Spleen (tissue), 11 donors: ENCODE data around the gene EPHA7. TPM values are rescaled to one million over a fixed set of nuclear protein-coding genes. Genes with fewer than 3 reads are reported as not detected.

Experiments used
- DNase-seq: peaks from one replicate; pipeline ENCODE4 v3.0.0-alpha.2; 2020
- H3K27ac ChIP-seq, 8 donors: fragments of 200-600 bp; sonication (generic) in 7 of 8; 1 replicate in 4 of 8; 2 replicates in 4 of 8; pipeline versions ENCODE4 v1.5.0 to v1.8.0; 2016 to 2021; ENCODE audit warnings: inconsistent platforms in 4 of 8, mild to moderate bottlenecking in 4 of 8, moderate library complexity in 1 of 8
- H3K27me3 ChIP-seq, 7 donors: fragments of 200-600 bp; sonication (generic) in 6 of 7; replicated peaks in 1 of 7; 1 replicate in 4 of 7; 2 replicates in 3 of 7; pipeline versions ENCODE4 v1.5.0 to v1.8.0; 2016 to 2021; ENCODE audit warnings: inconsistent platforms in 3 of 7, mild to moderate bottlenecking in 1 of 7
- H3K36me3 ChIP-seq, 6 donors: fragments of 200-600 bp; sonication (generic) in 5 of 6; 1 replicate in 4 of 6; 2 replicates in 2 of 6; pipeline versions ENCODE4 v1.5.0 to v1.8.0; 2016 to 2021; ENCODE audit warnings: inconsistent platforms in 2 of 6
- H3K4me1 ChIP-seq, 6 donors: fragments of 200-600 bp; sonication (generic) in 5 of 6; 1 replicate in 3 of 6; 2 replicates in 3 of 6; pipeline versions ENCODE4 v1.5.0 to v1.8.0; 2016 to 2021; ENCODE audit warnings: inconsistent platforms in 3 of 6
- H3K4me3 ChIP-seq, 8 donors: fragments of 200-600 bp; sonication (generic) in 7 of 8; 1 replicate in 4 of 8; 2 replicates in 4 of 8; pipeline versions ENCODE4 v1.5.0 to v1.8.0; 2016 to 2021; ENCODE audit warnings: inconsistent platforms in 4 of 8, mild to moderate bottlenecking in 4 of 8, moderate library complexity in 2 of 8
- H3K9me3 ChIP-seq, 8 donors: fragments of 200-600 bp; sonication (generic) in 7 of 8; 1 replicate in 4 of 8; 2 replicates in 4 of 8; pipeline versions ENCODE4 v1.5.0 to v1.8.0; 2016 to 2021; ENCODE audit warnings: inconsistent platforms in 4 of 8
- CTCF ChIP-seq, 11 experiments: fragments of 200-600 bp in 7 of 11; fragments of 450-650 bp in 4 of 11; sonication (generic) in 4 of 11; IDR thresholded peaks in 8 of 11; conservative IDR thresholded peaks in 3 of 11; 1 replicate in 7 of 11; 2 replicates in 4 of 11; pipeline versions ENCODE4 v1.4.0 to v1.8.0; 2016 to 2021; ENCODE audit warnings: antibody characterized with exemption in 11 of 11, inconsistent platforms in 4 of 11, mild to moderate bottlenecking in 1 of 11
- POLR2A ChIP-seq, 3 donors: fragments of 450-650 bp; IDR thresholded peaks; one replicate each; pipeline ENCODE4 v1.5.1; 2017; ENCODE audit warnings: antibody characterized with exemption in 3 of 3, mild to moderate bottlenecking in 1 of 3
- POLR2AphosphoS5 ChIP-seq, 3 donors: sonication (generic); formaldehyde crosslinking; IDR thresholded peaks; one replicate each; pipeline ENCODE4 v1.5.1; 2017; ENCODE audit warnings: antibody characterized with exemption in 3 of 3
- WGBS, 5 donors: extraction: QIAGEN DNeasy Blood & Tissue Kit in 3 of 5; methylation state at CpG; one replicate each; pipeline versions ENCODE4 v1.1.5 to v1.1.7; 2013 to 2018; 5-methylcytosine and 5-hydroxymethylcytosine counted together
- intact Hi-C: fragments of 100-400 bp; cut with DNase I; formaldehyde crosslinking; loops from one replicate; pipeline ENCODE4 v1.15.0; 2023; ENCODE audit warnings: low total_unique reads
- polyA plus RNA-seq, 3 donors: library from polyadenylated mRNA; stranded (reverse); fragments of 200-250 nt; gene quantifications; one replicate each; pipeline ENCODE4 v1.2.1, GENCODE V29; 2013
- total RNA-seq, 7 donors: library from RNA; depleted of rRNA in 3 of 7; stranded (reverse); fragments of >200 nt in 3 of 7; fragmentation: NEBNext Ultra II Directional in 4 of 7; extraction: Animal tissue kit (Norgen Biotek cat#: 25700) in 4 of 7; gene quantifications; one replicate each; pipeline versions ENCODE4 v1.1.0 to v1.2.1, GENCODE V29; 2016 to 2021
- donor health status: healthy with polysubstance abuse.
- donor health status: DM: no; HTN: no; CAD: no; lungs with moderate emphysema.
- donor health status: DM: no; HTN: no; CAD: no.
- donor health status: Bipolar disorder and iron deficiency.
- donor health status: healthy.
- donor health status: DM: no; HTN: no; CAD: no.
- donor health status: DM: yes; HTN: yes; CAD: no.

The EPHA7 gene
- total and polyA plus RNA-seq, 10 donors: 0.78 to 28.8 (median 12.5) TPM

- TF ChIP-seq POLR2A (IDR thresholded peaks at IDR 0.05) (no peak), POLR2AphosphoS5 (IDR thresholded peaks at IDR 0.05) (no peak), CTCF (IDR thresholded peaks at IDR 0.05 in 8 of 11, conservative IDR thresholded peaks at IDR 0.05 in 3 of 11) (no peak)
- no peak overlapping the region for H3K4me3 ChIP-seq
- H3K36me3 ChIP-seq: no peaks in the 10 kb centered on the region
- intact Hi-C loops: no loop called here
- no peaks in the 10 kb centered on the region for H3K4me1 ChIP-seq
- H3K27ac ChIP-seq: no peak overlapping the region
- H3K27me3 ChIP-seq: no peaks in the 10 kb centered on the region
- 72 to 82% (median 73%) methylated on average over 1 of the region's 1 CpG for WGBS, 5 donors
- no peaks in the 10 kb centered on the region for H3K9me3 ChIP-seq
- no peak for DNase-seq
These were observed 180.7 kb downstream of the EPHA7 start for GRCh38 chr6:93238632-93239031.

DNA sequence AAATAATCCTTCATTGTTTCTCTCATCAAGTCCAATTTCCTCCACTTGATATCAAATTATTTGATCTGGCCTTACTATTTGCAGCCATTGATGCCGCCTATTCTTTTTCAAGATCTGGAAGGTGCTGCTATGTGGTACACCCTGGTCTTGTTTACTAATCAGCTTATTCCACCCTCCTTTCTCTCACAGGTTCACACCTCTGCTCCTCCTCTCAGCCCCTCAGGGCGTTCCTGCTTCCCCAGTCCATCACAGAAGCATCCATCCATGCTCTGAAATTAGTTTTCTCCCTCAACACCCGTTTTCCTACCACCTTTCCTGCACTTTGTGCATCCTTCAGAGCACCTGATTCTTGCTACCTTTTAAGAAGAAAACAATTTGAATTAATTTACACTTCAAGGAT lies 183.6 kb downstream of the EPHA7 start:
- H3K27me3 ChIP-seq: no peaks in the 10 kb centered on the region
- H3K4me3 ChIP-seq: no peak overlapping the region
- no peaks in the 10 kb centered on the region for H3K36me3 ChIP-seq
- no peaks in the 10 kb centered on the region for H3K4me1 ChIP-seq
- TF ChIP-seq POLR2AphosphoS5 (IDR thresholded peaks at IDR 0.05) (no peak), CTCF (IDR thresholded peaks at IDR 0.05 in 8 of 11, conservative IDR thresholded peaks at IDR 0.05 in 3 of 11) (no peak), POLR2A (IDR thresholded peaks at IDR 0.05) (no peak)
- DNase-seq: no peak
- WGBS, 5 donors: 41 to 58% (median 46%) methylated on average over 3 of the region's 3 CpGs
- intact Hi-C loops: no loop called here
- H3K27ac ChIP-seq: no peak overlapping the region
- no peaks in the 10 kb centered on the region for H3K9me3 ChIP-seq

DNA sequence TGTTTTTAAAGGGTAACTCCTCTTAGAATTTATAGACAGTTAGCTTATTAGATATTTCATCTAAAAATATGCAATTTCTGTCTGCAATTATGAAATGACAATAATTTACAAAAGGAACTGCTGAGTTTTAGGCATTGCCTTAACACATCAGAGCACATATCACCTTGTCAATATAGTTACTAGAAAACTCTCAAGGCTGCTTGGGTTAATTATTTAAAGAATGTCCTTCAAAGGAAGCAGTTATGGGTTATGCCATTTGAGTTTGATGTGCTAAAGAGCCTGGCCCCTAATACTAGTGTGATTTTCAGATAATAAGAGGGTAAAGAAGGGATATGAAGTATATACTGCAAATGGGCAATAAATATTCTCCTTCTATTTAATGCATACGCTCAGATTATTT lies 192.5 kb downstream of the EPHA7 start:
- intact Hi-C loops: no loop called here
- Histone ChIP-seq H3K27ac (no peak overlapping the region), H3K4me1 (no peaks in the 10 kb centered on the region), H3K36me3 (no peaks in the 10 kb centered on the region), H3K27me3 (no peaks in the 10 kb centered on the region), H3K9me3 (peaks cover 0 to 3% (median 0%) of the 10 kb centered on the region in 8 donors), H3K4me3 (no peak overlapping the region)
- DNase-seq: no peak
- WGBS, 5 donors: 85 to 98% (median 94%) methylated on average over 1 of the region's 1 CpG
- TF ChIP-seq CTCF (IDR thresholded peaks at IDR 0.05 in 8 of 11, conservative IDR thresholded peaks at IDR 0.05 in 3 of 11): no peak

GRCh38 chr6:93222071-93222851 lies 197.1 kb downstream of the EPHA7 start:
- 68 to 79% (median 75%) methylated on average over 4 of the region's 4 CpGs for WGBS, 5 donors
- Histone ChIP-seq H3K9me3 (peaks cover 0 to 3% (median 0%) of the 10 kb centered on the region in 8 donors), H3K4me3 (no peak overlapping the region), H3K27me3 (no peaks in the 10 kb centered on the region), H3K27ac (no peak overlapping the region), H3K36me3 (no peaks in the 10 kb centered on the region), H3K4me1 (no peaks in the 10 kb centered on the region)
- no peak for DNase-seq
- TF ChIP-seq CTCF (IDR thresholded peaks at IDR 0.05 in 8 of 11, conservative IDR thresholded peaks at IDR 0.05 in 3 of 11) (no peak), POLR2A (IDR thresholded peaks at IDR 0.05) (no peak), POLR2AphosphoS5 (IDR thresholded peaks at IDR 0.05) (no peak)
- intact Hi-C loops: no loop called here
